ENCODE data around the gene MEGF9. TPM values are rescaled to one million over a fixed set of nuclear protein-coding genes. Genes with fewer than 3 reads are reported as not detected.

The MEGF9 gene
- polyA plus RNA-seq, 1 of the 3 experiments (the other 2 are of a cell fraction): 1.8 TPM

Other genes starting within 250 kb of the MEGF9 start
- 15.2 and 20.7 TPM in 2 replicates for gene CDK5RAP2, start 134.3 kb downstream of the MEGF9 start, polyA plus RNA-seq (2012; rRNA removed)
- 40.1 and 47.6 TPM in 2 replicates for gene FBXW2, start 78.9 kb upstream of the MEGF9 start, polyA plus RNA-seq (2012; rRNA removed)
- gene PSMD5, start 128.5 kb upstream of the MEGF9 start, polyA plus RNA-seq (2012; rRNA removed): 13.7 and 18.2 TPM in 2 replicates
- gene PHF19, start 162.7 kb upstream of the MEGF9 start, polyA plus RNA-seq (2012; rRNA removed): 24.5 and 33.4 TPM in 2 replicates
- 1.2 and 1.5 TPM in 2 replicates for gene TRAF1, start 212.3 kb upstream of the MEGF9 start, polyA plus RNA-seq (2012; rRNA removed)

Data from SK-N-SH (cell line).